K562 (cell line): ENCODE data around the gene CPNE2. TPM values are rescaled to one million over a fixed set of nuclear protein-coding genes. Genes with fewer than 3 reads are reported as not detected.
"Not testable (repeated sequence)": the region's sequence is repeated elsewhere in the genome, so short reads cannot be mapped to it uniquely, and the experiment has no call there.

Experiments
- ATAC-seq: fragments of 200-7000 bp; cut with Tn5 transposase; 3 replicates; pipeline ENCODE4 v1.9.1; 2020; ENCODE audit warnings: moderate library complexity
- BruUV-seq: library from RNA; stranded (reverse); fragments of 400-500 nt; replicated peaks from 2 replicates; lab custom pipeline; 2021; lab: Mats Ljungman, UMichigan
- CTCF ChIA-PET: fragments of 300-600 bp; formaldehyde crosslinking; extraction: SDS; loops from one replicate; lab custom pipeline; 2021; ENCODE audit warnings: low intra/inter-chr PET ratio; lab: Yijun Ruan, JAX
- POLR2A ChIA-PET: fragments of 300-600, 350-650 bp; sonication (Branson Sonifier 250); formaldehyde crosslinking; extraction: SDS; loops from one replicate; lab custom pipeline; 2021; ENCODE audit warnings: antibody characterized with exemption, inconsistent platforms; lab: Yijun Ruan, JAX
- DNase-seq, 4 experiments: peaks; one replicate each; pipeline versions ENCODE4 v3.0.0 to v3.0.0-alpha.2; 2011 to 2018; ENCODE audit warnings: low spot score in 3 of 4, mixed read lengths in 3 of 4; ENCODE audit errors: extremely low read depth in 1 of 4
- FAIRE-seq: peaks from 2 replicates; lab custom pipeline; 2011; peaks lifted over from hg19 to GRCh38; lab: Jason Lieb, UNC
- H2AFZ ChIP-seq: 2 replicates; pipeline ENCODE4 v1.6.0; 2011; ENCODE audit warnings: low read depth, low read length, control low read depth, inconsistent platforms
- H3K27ac ChIP-seq: fragments of 200-600 bp; 3 replicates; pipeline ENCODE4 v1.8.0; 2011; ENCODE audit warnings: low read depth, mild to moderate bottlenecking, control low read depth, inconsistent platforms, low read length, moderate library complexity, mixed read lengths; ENCODE audit errors: extremely low read depth
- H3K27me3 ChIP-seq, 2 experiments: fragments of 300-600 bp in 1 of 2; 2 replicates in 1 of 2; 3 replicates in 1 of 2; pipeline versions ENCODE4 v1.6.0 to v1.8.0; 2011; ENCODE audit warnings: inconsistent platforms in 2 of 2, low read length in 2 of 2, mild to moderate bottlenecking in 1 of 2, mixed read lengths in 1 of 2, moderate library complexity in 1 of 2; ENCODE audit not compliant: control insufficient read depth in 2 of 2, insufficient read depth in 2 of 2
- H3K36me3 ChIP-seq: fragments of 300-600 bp; 3 replicates; pipeline ENCODE4 v1.8.0; 2011; ENCODE audit warnings: mild to moderate bottlenecking, low read length, inconsistent platforms; ENCODE audit not compliant: control insufficient read depth, insufficient read depth
- H3K4me1 ChIP-seq, 2 experiments: fragments of 200-600 bp in 1 of 2; replicated peaks in 1 of 2; 2 replicates in 1 of 2; 3 replicates in 1 of 2; pipeline versions ENCODE4 v1.5.1 to v1.8.0; 2011; ENCODE audit warnings: inconsistent platforms in 2 of 2, low read length in 2 of 2, mild to moderate bottlenecking in 1 of 2, mixed read lengths in 1 of 2, moderate library complexity in 1 of 2; ENCODE audit not compliant: control insufficient read depth in 2 of 2, insufficient read depth in 2 of 2
- H3K4me2 ChIP-seq: 2 replicates; pipeline ENCODE4 v1.6.1; 2011; ENCODE audit warnings: low read length, control low read depth, inconsistent platforms, mixed read lengths; ENCODE audit not compliant: insufficient read depth
- H3K4me3 ChIP-seq: fragments of 200-600 bp; sonication (generic), shearing (Covaris generic); 2 replicates; pipeline ENCODE4 v1.5.1; 2016; ENCODE audit warnings: control low read depth, inconsistent platforms
- H3K79me2 ChIP-seq: fragments of 200-600 bp; 3 replicates; pipeline ENCODE4 v1.8.0; 2011; ENCODE audit warnings: low read length, inconsistent platforms; ENCODE audit not compliant: control insufficient read depth, insufficient read depth
- H3K9ac ChIP-seq, 2 experiments: 2 replicates each; pipeline versions ENCODE4 v1.6.0 to v1.6.1; 2011; ENCODE audit warnings: low read depth in 2 of 2, low read length in 2 of 2, control low read depth in 1 of 2, inconsistent platforms in 1 of 2, mild to moderate bottlenecking in 1 of 2, mixed read lengths in 1 of 2; ENCODE audit not compliant: insufficient read depth in 1 of 2
- H3K9me1 ChIP-seq: one replicate; pipeline ENCODE4 v1.6.0; 2011; ENCODE audit warnings: inconsistent platforms, mild to moderate bottlenecking, low read length, moderate library complexity; ENCODE audit not compliant: control insufficient read depth, insufficient read depth
- H3K9me3 ChIP-seq: replicated peaks from 2 replicates; pipeline ENCODE4 v1.5.1; 2011; ENCODE audit warnings: low read depth, low read length, inconsistent platforms; ENCODE audit not compliant: control insufficient read depth, insufficient read depth
- H4K20me1 ChIP-seq: replicated peaks from 2 replicates; pipeline ENCODE4 v1.6.1; 2011; ENCODE audit warnings: low read length, inconsistent platforms, mixed read lengths; ENCODE audit not compliant: control insufficient read depth, insufficient read depth
- ADNP ChIP-seq: fragments of 200-800 bp; sonication (Bioruptor generic); IDR thresholded peaks from 2 replicates; pipeline ENCODE4 v1.6.1; 2016; ENCODE audit warnings: missing genetic modification characterization, missing compliant biosample characterization
- ATF7 ChIP-seq: fragments of 450-650 bp; IDR thresholded peaks from 2 replicates; pipeline ENCODE4 v1.7.1; 2014; ENCODE audit warnings: mild to moderate bottlenecking, moderate library complexity
- BCOR ChIP-seq: fragments of 450-650 bp; IDR thresholded peaks from 2 replicates; pipeline ENCODE4 v1.6.1; 2016
- HDAC2 ChIP-seq: fragments of 450-650 bp; IDR thresholded peaks from 2 replicates; pipeline ENCODE4 v1.6.1; 2016; ENCODE audit warnings: mild to moderate bottlenecking
- KDM1A ChIP-seq, 2 experiments: fragments of 450-650 bp; IDR thresholded peaks; 2 replicates each; pipeline ENCODE4 v1.6.1; 2016; ENCODE audit warnings: mild to moderate bottlenecking in 2 of 2
- SMARCA5 ChIP-seq: fragments of 450-650 bp; IDR thresholded peaks from 2 replicates; pipeline ENCODE4 v1.6.1; 2016
- ZNF146 ChIP-seq: IDR thresholded peaks from one replicate; pipeline ENCODE4 v1.6.1; 2018; ENCODE audit warnings: missing compliant biosample characterization; ENCODE audit not compliant: unreplicated experiment
- WGBS: fragments of 100-300 bp; shearing (Covaris generic); methylation state at CpG from one replicate; pipeline ENCODE4 v1.1.6; 2016; ENCODE audit warnings: low coverage, mixed read lengths; ENCODE audit not compliant: insufficient coverage; ENCODE audit errors: missing lambda C conversion rate; 5-methylcytosine and 5-hydroxymethylcytosine counted together
- in situ Hi-C: fragments of 300-500 bp; cut with MboI; formaldehyde crosslinking; loops from 4 replicates; pipeline ENCODE4 v1.15.0; 2018; ENCODE audit warnings: inconsistent platforms, mixed read lengths
- intact Hi-C: fragments of 100-400 bp; cut with micrococcal nuclease; formaldehyde crosslinking; loops from 2 replicates; pipeline ENCODE4 v1.14.2; 2022
- polyA plus RNA-seq, 8 experiments: library from polyadenylated mRNA; depleted of rRNA in 4 of 8; stranded (reverse) in 5 of 8; unstranded in 3 of 8; fragments of >200 nt; fragmentation: Nextera tagmentation in 2 of 8; fragmentation: Illumina TruSeq in 1 of 8; extraction: Ambion mirVana in 2 of 8; extraction: Trizol in 1 of 8; gene quantifications; 2 replicates each; pipeline versions ENCODE4 v1.2.1 to v1.2.3, GENCODE V29; 2011 to 2014; ENCODE audit warnings: inconsistent platforms in 1 of 8, missing spikeins in 1 of 8
- total RNA-seq, 7 experiments: library from RNA; depleted of rRNA in 6 of 7; stranded (reverse); fragments of >200 nt in 6 of 7; fragmentation: Illumina TruSeq in 2 of 7; extraction: Trizol in 2 of 7; gene quantifications; 2 replicates each; pipeline versions ENCODE4 v1.2.1 to v1.2.3, GENCODE V29; 2011 to 2021; ENCODE audit warnings: low replicate concordance in 1 of 7

Gene CPNE2
- total and polyA plus RNA-seq, 9 of the 15 experiments (the other 6 are each of a cell fraction or from before 2014, with no cell fraction given): 3.0 to 13.9 (median 8.6) TPM

DNA sequence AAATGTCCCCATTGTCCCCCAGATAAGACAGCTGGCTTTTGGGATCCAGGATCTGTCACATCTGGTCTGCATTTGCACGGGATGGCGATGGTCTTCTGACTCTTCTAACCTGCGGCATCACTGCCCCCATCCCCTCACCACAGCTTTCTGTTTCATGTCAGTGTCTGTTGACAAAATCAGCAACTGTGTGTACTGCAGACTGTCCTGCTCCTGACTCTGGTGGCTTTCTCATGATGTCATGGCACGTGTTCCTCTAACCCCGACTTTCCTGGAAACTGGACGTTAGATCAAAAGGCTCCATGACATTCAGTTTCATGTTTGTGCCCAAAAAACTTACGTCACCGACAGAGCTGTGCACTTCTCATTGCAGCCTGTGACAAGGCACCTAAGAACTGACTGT is 30.1 kb upstream of the CPNE2 start (continued):
- peak; percentile 99 for TF ChIP-seq ATF7

DNA sequence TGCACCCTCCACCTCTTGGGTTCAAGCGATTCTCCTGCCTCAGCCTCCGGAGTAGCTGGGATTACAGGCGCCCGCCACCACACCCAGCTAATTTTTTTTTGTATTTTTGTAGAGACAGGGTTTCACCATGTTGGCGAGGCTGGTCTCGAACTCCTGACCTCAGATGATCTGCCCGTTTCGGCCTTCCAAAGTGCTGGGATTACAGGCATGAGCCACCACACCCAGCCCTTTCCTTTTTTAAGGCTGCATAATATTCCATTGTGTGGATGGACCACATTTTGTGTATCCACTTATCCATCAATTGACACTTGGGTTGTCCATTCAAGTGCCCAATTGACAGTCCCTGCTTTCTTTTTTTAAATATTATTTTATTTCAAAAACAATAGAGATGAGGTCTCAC is 29.2 kb upstream of the CPNE2 start:
- ATAC-seq, intact Hi-C loops, H4K20me1 ChIP-seq, POLR2A ChIA-PET, H3K4me2 ChIP-seq, H3K9me3 ChIP-seq, H3K27ac ChIP-seq, H3K79me2 ChIP-seq, BruUV-seq, H3K9me1 ChIP-seq, H3K36me3 ChIP-seq, FAIRE-seq, H3K4me3 ChIP-seq, H3K9ac ChIP-seq, H2AFZ ChIP-seq, H3K27me3 ChIP-seq, DNase-seq, in situ Hi-C loops: not testable (repeated sequence)
- TF ChIP-seq SMARCA5 (peak; percentile 71), KDM1A (IDR thresholded peaks at IDR 0.05) (peak in 1 of 2 experiments; percentile 60; a peak in 2 of 4 replicates), BCOR (peak; percentile 91), ZNF146 (peak; percentile 96), HDAC2 (0 out of 2 replicates have a peak, but pooled peaks have one; percentile 24), ADNP (tag) (0 out of 2 replicates have a peak, but pooled peaks have one; percentile 30)
- CTCF ChIA-PET: interaction anchor here (0.6 kb wide), 1 partner anchor 803 kb away, joined by 6 read pairs; no protein-coding TSS in a partner anchor
- 67% methylated on average over 8 of the region's 8 CpGs for WGBS
- H3K4me1 ChIP-seq: peaks cover 29 to 33% of the 10 kb centered on the region in 2 experiments
